Activated T-helper 1 cell treated with anti-CD3 and anti-CD28 coated beads, Interleukin-2, amount 50 U/mL, for 16 hours (primary cell): ENCODE data around the gene CHAC1.
"Not testable (repeated sequence)": the region's sequence is repeated elsewhere in the genome, so short reads cannot be mapped to it uniquely, and the experiment has no call there.

ENCODE experiments used
- DNase-seq, 2 donors: peaks; one replicate each; pipeline ENCODE4 v3.0.0-alpha.2; 2020; ENCODE audit warnings: low read depth in 1 of 2, low spot score in 1 of 2

The CHAC1 gene

DNA sequence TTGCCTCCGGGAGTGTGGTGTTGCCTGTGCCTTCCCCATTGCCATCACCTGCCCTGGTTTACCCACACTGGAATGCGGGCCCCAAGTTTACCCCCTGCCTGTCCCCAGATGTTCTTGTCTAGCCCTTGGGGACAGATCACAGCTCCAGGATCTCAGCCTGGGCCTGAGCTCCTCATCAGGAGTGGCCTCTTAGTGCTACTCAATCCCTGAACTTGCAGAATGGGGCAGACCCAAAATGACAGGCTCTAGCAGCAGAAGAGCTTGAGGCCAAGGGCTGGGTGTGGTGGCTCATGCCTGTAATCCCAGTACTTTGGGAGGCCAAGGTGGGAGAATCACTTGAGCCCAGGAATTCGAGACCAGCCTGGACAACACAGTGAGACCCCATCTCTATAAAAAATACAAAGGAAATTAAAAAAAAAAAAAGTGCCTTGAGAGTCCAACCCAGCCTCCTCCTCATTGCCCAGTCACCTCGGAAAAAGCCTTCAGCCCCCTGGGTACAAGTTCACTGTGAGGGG is 3.8 kb downstream of the CHAC1 start:
- DNase-seq = no peak

- DNase-seq = no peak
Observed at GRCh38 chr15:40957581-40958051, 4.3 kb downstream of the CHAC1 start.

GRCh38 chr15:40958146-40958545 is 4.9 kb downstream of the CHAC1 start:
- DNase-seq = no peak

- no peak for DNase-seq
Observed at GRCh38 chr15:40958723-40959122, 5.5 kb downstream of the CHAC1 start.

DNA sequence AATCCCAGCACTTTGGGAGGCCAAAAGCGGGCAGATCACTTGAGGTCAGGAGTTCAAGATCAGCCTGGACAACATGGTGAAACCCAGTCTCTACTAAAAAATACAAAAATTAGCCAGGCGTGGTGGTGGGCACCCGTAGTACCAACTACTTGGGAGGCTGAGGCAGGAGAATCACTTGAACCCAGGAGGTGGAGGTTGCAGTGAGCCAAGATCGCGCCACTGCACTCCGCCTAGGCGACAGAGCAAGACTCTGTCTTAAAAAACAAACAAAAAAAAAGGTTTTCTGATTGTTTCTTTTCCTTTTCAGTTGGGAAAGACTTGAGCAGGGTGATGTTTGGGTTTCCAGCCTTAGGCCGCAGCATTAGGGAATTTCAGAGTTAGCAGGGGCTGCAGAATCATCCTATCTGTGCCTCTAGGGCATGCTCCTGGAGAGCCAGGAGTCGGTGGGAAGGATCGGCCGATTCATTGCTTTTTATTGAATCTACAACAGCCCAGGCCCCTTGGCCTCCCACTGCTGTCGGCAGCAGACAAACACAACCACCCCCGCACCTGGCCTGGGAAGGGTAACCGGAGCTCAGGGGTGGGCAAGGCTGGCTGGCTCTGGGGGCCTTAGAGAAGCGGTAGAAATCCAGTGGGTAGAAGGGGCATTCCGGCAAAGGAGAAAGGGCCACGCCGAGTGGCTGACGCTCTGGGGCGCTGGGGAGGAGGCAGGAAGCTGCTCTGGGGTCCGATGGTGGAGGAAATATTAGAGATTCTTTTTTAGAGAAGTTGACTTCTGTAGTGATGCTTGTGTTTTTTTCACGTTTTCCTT is 6.3 kb downstream of the CHAC1 start:
- no peak for DNase-seq

DNA sequence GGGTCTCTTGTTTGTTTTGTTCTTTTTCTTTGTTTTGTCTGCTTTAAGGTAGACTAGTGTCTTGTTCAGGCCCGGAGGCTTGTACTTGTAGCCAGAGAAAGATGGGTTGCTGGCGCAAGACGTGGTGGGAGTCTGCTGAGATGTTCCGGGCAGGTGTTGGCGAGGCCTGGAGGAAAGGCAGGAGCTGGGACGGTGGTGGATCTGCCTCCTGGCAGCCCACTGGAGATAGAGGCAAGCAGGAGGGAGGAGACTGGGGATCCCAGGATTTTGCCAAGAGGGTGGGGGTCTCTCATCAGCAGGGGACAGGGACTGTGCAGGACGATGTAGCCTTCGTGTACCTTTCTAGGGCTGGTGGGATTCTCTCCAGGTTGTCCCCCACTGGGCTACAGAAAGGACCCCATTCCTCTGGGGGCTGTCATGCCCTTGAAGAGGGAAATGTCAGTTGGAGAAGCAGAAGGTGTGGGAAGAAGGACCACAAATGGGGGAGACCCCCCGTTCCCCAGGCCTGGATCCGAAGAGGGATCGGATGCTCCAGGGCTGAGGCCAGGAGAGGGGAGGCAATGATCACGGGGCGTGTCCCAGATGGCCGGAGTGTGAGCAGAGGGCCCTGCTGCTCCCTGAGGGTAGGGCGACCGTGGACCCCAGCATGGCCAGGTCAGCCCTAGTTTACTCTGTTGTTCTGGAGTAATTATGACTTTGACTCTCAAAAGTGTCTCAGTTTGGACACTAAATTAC is 7.0 kb downstream of the CHAC1 start:
- no peak for DNase-seq

GRCh38 chr15:40960925-40961324 is 7.7 kb downstream of the CHAC1 start:
- DNase-seq = no peak

GRCh38 chr15:40961740-40962139 is 8.5 kb downstream of the CHAC1 start:
- not testable (repeated sequence) for DNase-seq

GRCh38 chr15:40962317-40962716 is 9.0 kb downstream of the CHAC1 start:
- DNase-seq = not testable (repeated sequence)

- no peak for DNase-seq
Observed at GRCh38 chr15:40963201-40963600, 9.9 kb downstream of the CHAC1 start.

GRCh38 chr15:40964006-40964405 is 10.7 kb downstream of the CHAC1 start:
- DNase-seq = no peak

DNA sequence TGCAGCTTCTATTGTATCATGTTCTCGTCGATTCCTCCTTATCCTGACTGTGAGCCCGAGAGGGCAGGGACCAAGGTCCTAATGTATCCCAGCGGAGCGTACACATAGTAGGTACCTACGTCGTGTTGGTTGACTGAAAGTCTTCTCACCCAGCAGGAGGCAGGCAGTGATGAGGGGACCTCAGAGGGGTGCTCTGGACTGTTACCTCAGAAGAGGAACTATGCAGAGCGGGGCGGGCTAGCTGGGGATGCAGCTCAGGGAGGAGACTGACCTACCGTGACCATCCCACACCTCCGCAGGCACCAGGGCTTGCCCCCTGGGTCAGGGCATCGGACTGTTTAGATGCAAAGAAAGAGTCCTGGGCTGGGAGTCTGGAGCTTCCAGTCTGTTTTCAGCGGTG is 11.4 kb downstream of the CHAC1 start:
- no peak for DNase-seq

GRCh38 chr15:40968290-40969085 is 15.2 kb downstream of the CHAC1 start:
- no peak for DNase-seq

- DNase-seq = no peak
Observed at GRCh38 chr15:40969363-40969762, 16.1 kb downstream of the CHAC1 start.

- DNase-seq = no peak
Observed at GRCh38 chr15:40974879-40975278, 21.6 kb downstream of the CHAC1 start.

DNA sequence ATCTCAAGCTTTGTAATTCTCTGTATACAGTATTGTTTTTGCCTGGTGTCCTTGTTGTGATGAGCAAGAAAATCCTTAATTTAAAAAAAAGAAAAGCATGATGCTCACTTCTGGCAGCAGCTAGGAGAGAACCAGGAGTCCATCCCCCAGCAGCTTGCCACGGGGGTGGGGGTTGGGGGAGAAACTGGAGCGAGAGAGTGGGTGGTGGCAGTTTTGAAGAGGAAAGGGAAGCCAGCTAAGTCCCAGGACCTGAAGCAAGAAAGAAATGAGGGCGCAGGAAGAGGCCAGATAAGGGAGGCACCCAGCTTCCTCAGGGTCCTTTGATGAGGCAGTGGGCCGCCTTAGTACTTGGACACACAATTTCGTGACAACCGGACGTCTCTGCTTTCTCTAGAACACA is 23.5 kb downstream of the CHAC1 start:
- DNase-seq = no peak

- DNase-seq = no peak
Observed at GRCh38 chr15:40978141-40978540, 24.9 kb downstream of the CHAC1 start.

GRCh38 chr15:40978562-40978961 is 25.3 kb downstream of the CHAC1 start:
- no peak for DNase-seq

DNA sequence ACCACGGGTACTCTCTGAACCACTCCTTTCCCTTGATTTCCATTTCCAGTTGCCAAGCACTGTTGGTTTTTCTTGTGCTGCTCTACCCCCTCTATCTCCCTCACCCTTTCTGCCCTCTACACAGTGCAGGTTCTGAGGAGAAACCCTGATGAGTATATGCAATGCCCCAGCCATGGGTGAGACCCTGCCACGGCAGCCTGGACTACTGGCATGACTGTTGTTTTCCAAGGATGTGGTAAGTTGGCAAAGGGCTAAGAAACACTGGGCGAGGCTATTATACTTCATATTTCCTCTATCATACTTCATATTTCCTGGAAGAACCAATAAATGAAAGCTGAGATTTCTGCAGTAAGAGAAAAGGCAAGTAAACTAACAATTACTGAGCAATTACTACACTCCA is 27.9 kb downstream of the CHAC1 start:
- no peak for DNase-seq

DNA sequence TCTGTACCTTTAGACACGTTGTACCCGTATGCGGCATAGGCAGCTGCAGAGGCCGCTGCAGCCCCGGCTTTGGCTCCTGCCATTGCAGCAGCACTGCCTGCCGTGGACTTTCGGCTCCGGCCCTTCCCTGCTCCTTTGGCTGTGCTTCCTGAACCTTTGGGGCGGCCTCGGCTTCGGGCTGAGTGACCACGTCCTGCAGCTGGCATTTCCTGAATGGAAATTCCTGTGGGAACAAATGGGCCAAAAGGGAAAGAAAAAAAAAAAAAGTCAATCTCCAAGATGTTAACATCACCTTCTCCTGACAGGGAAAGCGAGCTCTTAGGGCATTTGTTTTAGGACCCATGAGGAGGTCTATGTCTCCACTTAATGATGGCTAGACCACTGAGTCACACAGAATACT is 29.6 kb downstream of the CHAC1 start:
- no peak for DNase-seq

DNA sequence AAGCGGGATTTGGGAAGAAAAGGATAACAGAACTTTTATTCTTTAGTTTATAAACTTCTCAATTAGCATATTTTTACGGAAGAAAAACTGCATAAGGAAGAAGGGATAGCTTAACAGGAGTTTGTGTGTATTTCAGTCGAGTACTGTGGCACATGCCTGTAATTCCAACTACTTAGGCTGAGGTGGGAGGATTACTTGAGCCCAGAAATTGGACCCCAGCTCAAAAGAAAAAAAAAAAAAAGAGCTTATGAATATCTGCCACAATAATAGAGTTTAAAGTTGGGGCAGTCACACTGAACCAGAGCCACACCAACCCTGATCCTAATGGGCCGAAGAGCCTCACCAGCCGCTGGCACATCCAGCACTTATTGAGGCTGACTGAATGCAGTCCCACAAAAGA is 31.1 kb downstream of the CHAC1 start:
- no peak for DNase-seq
